Heart left ventricle (tissue), 16 donors: Measurements from ENCODE around the gene SNX11. TPM values are rescaled to one million over a fixed set of nuclear protein-coding genes. Genes with fewer than 3 reads are reported as not detected.

Experiments used
- ATAC-seq, 4 donors: fragments of 200-7000 bp; cut with Tn5 transposase; one replicate each; pipeline ENCODE4 v1.9.1; 2020 to 2022; ENCODE audit warnings: moderate library complexity in 4 of 4, mild to moderate bottlenecking in 3 of 4, moderate number of reproducible peaks in 1 of 4
- DNase-seq, 5 donors: peaks; one replicate each; pipeline ENCODE4 v3.0.0-alpha.2; 2020
- H3K27ac ChIP-seq, 12 donors: fragments of 200-600 bp; sonication (generic) in 4 of 12; one replicate each; pipeline versions ENCODE4 v1.5.0 to v1.8.0; 2016 to 2022; ENCODE audit warnings: mild to moderate bottlenecking in 2 of 12
- H3K27me3 ChIP-seq, 9 donors: fragments of 200-600 bp; sonication (generic) in 2 of 9; one replicate each; pipeline versions ENCODE4 v1.5.1 to v1.8.0; 2016 to 2022; ENCODE audit warnings: mild to moderate bottlenecking in 3 of 9
- H3K36me3 ChIP-seq, 9 donors: fragments of 200-600 bp; sonication (generic) in 2 of 9; one replicate each; pipeline versions ENCODE4 v1.5.0 to v1.8.0; 2018 to 2022; ENCODE audit warnings: mild to moderate bottlenecking in 2 of 9
- H3K4me1 ChIP-seq, 12 donors: fragments of 200-600 bp; sonication (generic) in 4 of 12; one replicate each; pipeline versions ENCODE4 v1.5.0 to v1.8.0; 2016 to 2022; ENCODE audit warnings: mild to moderate bottlenecking in 3 of 12
- H3K4me3 ChIP-seq, 12 donors: fragments of 200-600 bp; sonication (generic) in 4 of 12; one replicate each; pipeline versions ENCODE4 v1.5.0 to v1.8.0; 2017 to 2022; ENCODE audit warnings: mild to moderate bottlenecking in 9 of 12, moderate library complexity in 4 of 12
- H3K9me3 ChIP-seq, 12 donors: fragments of 200-600 bp; sonication (generic) in 4 of 12; one replicate each; pipeline versions ENCODE4 v1.5.0 to v1.8.0; 2016 to 2022; ENCODE audit warnings: mild to moderate bottlenecking in 1 of 12
- POLR2A ChIP-seq, 2 donors: fragments of 450-650 bp; IDR thresholded peaks; one replicate each; pipeline ENCODE4 v1.6.1; 2017; ENCODE audit warnings: antibody characterized with exemption in 2 of 2, mild to moderate bottlenecking in 2 of 2, moderate library complexity in 2 of 2
- WGBS, 4 donors: extraction: QIAGEN DNeasy Blood & Tissue Kit in 2 of 4; methylation state at CpG; one replicate each; pipeline versions ENCODE4 v1.1.5 to v1.1.7; 2013 to 2018; 5-methylcytosine and 5-hydroxymethylcytosine counted together
- intact Hi-C, 10 donors: fragments of 100-400 bp; cut with DNase I; formaldehyde crosslinking; loops; one replicate each; pipeline versions ENCODE4 v1.11.1 to v1.14.2; 2022
- polyA plus RNA-seq, 2 donors: library from polyadenylated mRNA; stranded (reverse); fragments of 200-250 nt; gene quantifications; one replicate each; pipeline ENCODE4 v1.2.3, GENCODE V29; 2013
- total RNA-seq, 9 donors: library from RNA; depleted of rRNA in 2 of 9; stranded (reverse); fragments of >200 nt in 2 of 9; fragmentation: NEBNext Ultra II Directional in 3 of 9; extraction: Animal tissue kit (Norgen Biotek cat#: 25700) in 3 of 9; gene quantifications; one replicate each; pipeline versions ENCODE4 v1.1.0 to v1.2.4, GENCODE V29; 2016 to 2023
- TF ChIP-seq, protein P1 (sequence below), 12 donors: fragments of 200-600 bp; sonication (generic) in 4 of 12; IDR thresholded peaks; one replicate each; pipeline versions ENCODE4 v1.5.0 to v1.8.0; 2018 to 2022; ENCODE audit warnings: antibody characterized with exemption in 12 of 12, mild to moderate bottlenecking in 5 of 12
- donor health status: ischemic (EF 13 %, LVEDD 7.1; RV severe dilation, severe dysfunction).
- donor health status: healthy with polysubstance abuse.
- donor health status: DM: no; HTN: yes; CAD: no.
- donor health status: DM: no; HTN: no; CAD: no.
- donor health status: ischemic (EF 25% LVEDD 6.9; RV normal size, moderate dysfunction).
- donor health status: ischemic (EF 25% LVEDD 5.7; RV mildly dilated, moderate dysfunction).
- donor health status: healthy.
- donor health status: DM: yes; HTN: yes; CAD: no.
- donor health status: ischemic (EF 35%, LVEDD 5.7; RV mildly dilated, moderate dysfunction).
- donor health status: nonischemic (EF 11% LVEDD 7.7; RV severe dilation, severe dysfunction).
- donor health status: DM: yes; HTN: yes; CAD: no.
- donor health status: PGD.
- donor health status: ischemic (EF 29% LVEDD 5.4; RV normal size, mild dysfunction).
- donor health status: nonischemic (EF 23%, LVEDD 6.1; RV moderate dilation, normal function).

The SNX11 gene
- total and polyA plus RNA-seq, 11 donors = 5.2 to 30.8 (median 11.3) TPM

- Histone ChIP-seq H3K36me3 (no peaks in the 10 kb centered on the region), H3K9me3 (no peaks in the 10 kb centered on the region), H3K27ac (no peak overlapping the region), H3K4me3 (no peak overlapping the region), H3K4me1 (peaks cover 0 to 8% (median 0%) of the 10 kb centered on the region in 12 donors), H3K27me3 (peaks cover 0 to 34% (median 0%) of the 10 kb centered on the region in 9 donors)
- no peak for DNase-seq
- no peak for ATAC-seq
- TF ChIP-seq, protein P1, sequence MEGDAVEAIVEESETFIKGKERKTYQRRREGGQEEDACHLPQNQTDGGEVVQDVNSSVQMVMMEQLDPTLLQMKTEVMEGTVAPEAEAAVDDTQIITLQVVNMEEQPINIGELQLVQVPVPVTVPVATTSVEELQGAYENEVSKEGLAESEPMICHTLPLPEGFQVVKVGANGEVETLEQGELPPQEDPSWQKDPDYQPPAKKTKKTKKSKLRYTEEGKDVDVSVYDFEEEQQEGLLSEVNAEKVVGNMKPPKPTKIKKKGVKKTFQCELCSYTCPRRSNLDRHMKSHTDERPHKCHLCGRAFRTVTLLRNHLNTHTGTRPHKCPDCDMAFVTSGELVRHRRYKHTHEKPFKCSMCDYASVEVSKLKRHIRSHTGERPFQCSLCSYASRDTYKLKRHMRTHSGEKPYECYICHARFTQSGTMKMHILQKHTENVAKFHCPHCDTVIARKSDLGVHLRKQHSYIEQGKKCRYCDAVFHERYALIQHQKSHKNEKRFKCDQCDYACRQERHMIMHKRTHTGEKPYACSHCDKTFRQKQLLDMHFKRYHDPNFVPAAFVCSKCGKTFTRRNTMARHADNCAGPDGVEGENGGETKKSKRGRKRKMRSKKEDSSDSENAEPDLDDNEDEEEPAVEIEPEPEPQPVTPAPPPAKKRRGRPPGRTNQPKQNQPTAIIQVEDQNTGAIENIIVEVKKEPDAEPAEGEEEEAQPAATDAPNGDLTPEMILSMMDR (IDR thresholded peaks at IDR 0.05) = no peak
- no peak for TF ChIP-seq POLR2A (IDR thresholded peaks at IDR 0.05)
- intact Hi-C loops = loop anchor here in 2 of 10 donors (10.0 kb wide), 2 partner anchors 452 to 462 kb away; partner anchors contain the start of genes HOXB7 (in 1 of the 2), HOXB8 (in 1 of the 2) and HOXB9 (in 1 of the 2)
- WGBS, 4 donors = 91 to 94% (median 93%) methylated on average over 5 of the region's 5 CpGs
Measured at GRCh38 chr17:48162306-48162934, 54.9 kb downstream of the SNX11 start.

DNA sequence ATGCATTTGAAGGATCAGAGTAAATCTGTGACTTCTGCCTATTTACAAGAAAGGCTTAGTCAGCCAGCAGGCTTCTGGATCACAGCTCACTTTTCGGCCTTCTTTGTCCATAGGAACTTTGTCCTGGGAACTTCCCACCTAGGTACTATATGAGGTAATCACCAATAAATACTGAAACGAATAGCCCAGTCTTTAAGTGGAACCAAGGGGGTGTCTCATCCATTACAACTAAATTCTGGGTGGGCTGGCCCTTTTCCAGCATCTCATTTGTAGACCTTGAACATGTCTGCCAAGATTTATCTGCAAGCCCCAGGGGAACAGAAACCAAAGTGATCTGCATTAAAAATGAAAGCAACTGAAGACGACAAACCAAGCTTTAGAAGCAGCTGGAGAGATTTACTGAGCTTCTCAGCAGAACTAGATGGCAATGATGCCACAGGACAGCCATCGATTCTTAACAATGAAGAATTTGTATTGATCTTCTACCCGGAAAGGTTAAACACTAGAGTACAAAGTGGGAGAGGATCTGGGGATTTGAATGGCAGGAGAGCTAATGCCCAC is 55.5 kb downstream of the SNX11 start:
- TF ChIP-seq POLR2A (IDR thresholded peaks at IDR 0.05) = no peak
- TF ChIP-seq, protein P1 (IDR thresholded peaks at IDR 0.05) = no peak
- H3K27ac ChIP-seq = no peak overlapping the region
- no peak for DNase-seq
- H3K4me1 ChIP-seq = peaks cover 0 to 8% (median 0%) of the 10 kb centered on the region in 12 donors
- no peaks in the 10 kb centered on the region for H3K36me3 ChIP-seq
- peaks cover 0 to 38% (median 2%) of the 10 kb centered on the region in 9 donors for H3K27me3 ChIP-seq
- no peak overlapping the region for H3K4me3 ChIP-seq
- no peak for ATAC-seq
- 52 to 71% (median 57%) methylated on average over 5 of the region's 5 CpGs for WGBS, 4 donors
- no peaks in the 10 kb centered on the region for H3K9me3 ChIP-seq
- intact Hi-C loops = loop anchor here in 2 of 10 donors (10.0 kb wide), 2 partner anchors 452 to 462 kb away; partner anchors contain the start of genes HOXB7 (in 1 of the 2), HOXB8 (in 1 of the 2) and HOXB9 (in 1 of the 2)

GRCh38 chr17:48163809-48164208 is 56.2 kb downstream of the SNX11 start:
- H3K27me3 ChIP-seq = peaks cover 0 to 43% (median 6%) of the 10 kb centered on the region in 9 donors
- DNase-seq (no peak), ATAC-seq (no peak)
- intact Hi-C loops = loop anchor here in 2 of 10 donors (10.0 kb wide), 2 partner anchors 451 to 461 kb away; partner anchors contain the start of genes HOXB7 (in 1 of the 2), HOXB8 (in 1 of the 2) and HOXB9 (in 1 of the 2)
- TF ChIP-seq, protein P1 (IDR thresholded peaks at IDR 0.05) = no peak
- H3K9me3 ChIP-seq = no peaks in the 10 kb centered on the region
- no peak overlapping the region for H3K27ac ChIP-seq
- H3K4me1 ChIP-seq = peaks cover 0 to 8% (median 0%) of the 10 kb centered on the region in 12 donors
- H3K4me3 ChIP-seq = no peak overlapping the region
- H3K36me3 ChIP-seq = no peaks in the 10 kb centered on the region
- WGBS, 4 donors = 96 to 100% (median 98%) methylated on average over 1 of the region's 1 CpG

- Histone ChIP-seq H3K27me3 (peaks cover 0 to 54% (median 12%) of the 10 kb centered on the region in 9 donors), H3K27ac (no peak overlapping the region), H3K36me3 (no peaks in the 10 kb centered on the region), H3K4me3 (no peak overlapping the region), H3K9me3 (no peaks in the 10 kb centered on the region), H3K4me1 (no peaks in the 10 kb centered on the region)
- DNase-seq = no peak
- intact Hi-C loops = loop anchor here in 2 of 10 donors (10.0 kb wide), 2 partner anchors 445 to 455 kb away; partner anchors contain the start of genes HOXB7 (in 1 of the 2), HOXB8 (in 1 of the 2) and HOXB9 (in 1 of the 2)
- WGBS, 4 donors = 61 to 91% (median 73%) methylated on average over 1 of the region's 1 CpG
- ATAC-seq = no peak
- TF ChIP-seq, protein P1 (IDR thresholded peaks at IDR 0.05) = no peak
- TF ChIP-seq POLR2A (IDR thresholded peaks at IDR 0.05) = no peak
Measured at GRCh38 chr17:48169926-48170325, 62.4 kb downstream of the SNX11 start.
